IMR-90 (cell line): Measurements from ENCODE around the gene OR10A7. TPM values are rescaled to one million over a fixed set of nuclear protein-coding genes. Genes with fewer than 3 reads are reported as not detected.
"Not testable (repeated sequence)": the region's sequence is repeated elsewhere in the genome, so short reads cannot be mapped to it uniquely, and the experiment has no call there.

Experiments used
- ATAC-seq: fragments of 200-7000 bp; cut with Tn5 transposase; 2 replicates; pipeline ENCODE4 v1.9.1; 2020; ENCODE audit warnings: low read depth, mild to moderate bottlenecking, moderate library complexity
- BruUV-seq: library from RNA; stranded (reverse); fragments of 400-500 nt; replicated peaks from 2 replicates; lab custom pipeline; 2021; lab: Mats Ljungman, UMichigan
- CTCF ChIA-PET: fragments of 300-600 bp; formaldehyde crosslinking; extraction: SDS; loops from one replicate; lab custom pipeline; 2021; ENCODE audit warnings: antibody characterized with exemption; lab: Yijun Ruan, JAX
- POLR2A ChIA-PET: fragments of 300-600 bp; sonication (Branson Sonifier 250); formaldehyde crosslinking; loops from one replicate; lab custom pipeline; 2022; ENCODE audit warnings: antibody characterized with exemption; ENCODE audit not compliant: unreplicated experiment; lab: Charles Lee
- DNase-seq: peaks from one replicate; pipeline ENCODE4 v3.0.0; 2013
- H2AFZ ChIP-seq: replicated peaks from 2 replicates; pipeline ENCODE3; 2013; ENCODE audit warnings: low read length, mild to moderate bottlenecking; ENCODE audit not compliant: poor library complexity
- H2AK5ac ChIP-seq: 2 replicates; pipeline ENCODE4 v1.6.1; 2013; ENCODE audit warnings: low read depth, low read length, inconsistent platforms
- H2AK9ac ChIP-seq: replicated peaks from 2 replicates; pipeline ENCODE3; 2013; ENCODE audit warnings: mild to moderate bottlenecking, low read depth, low read length, moderate library complexity; ENCODE audit not compliant: poor library complexity
- H2BK120ac ChIP-seq: 2 replicates; pipeline ENCODE4 v1.6.1; 2013; ENCODE audit warnings: low read depth, low read length, inconsistent platforms
- H2BK15ac ChIP-seq: 3 replicates; pipeline ENCODE4 v1.6.1; 2013; ENCODE audit warnings: low read depth, low read length, inconsistent platforms
- H2BK20ac ChIP-seq: 2 replicates; pipeline ENCODE4 v1.6.1; 2013; ENCODE audit warnings: low read depth, mild to moderate bottlenecking, inconsistent platforms, low read length, moderate library complexity
- H2BK5ac ChIP-seq: 2 replicates; pipeline ENCODE4 v1.6.1; 2013; ENCODE audit warnings: mild to moderate bottlenecking, low read depth, low read length, inconsistent platforms; ENCODE audit not compliant: poor library complexity, severe bottlenecking
- H3K14ac ChIP-seq: replicated peaks from 2 replicates; pipeline ENCODE4 v1.6.1; 2013; ENCODE audit warnings: low read depth, low read length, inconsistent platforms
- H3K18ac ChIP-seq: 2 replicates; pipeline ENCODE4 v1.6.1; 2013; ENCODE audit warnings: low read depth, low read length, control low read depth
- H3K23ac ChIP-seq: 2 replicates; pipeline ENCODE4 v1.6.1; 2013; ENCODE audit warnings: low read depth, low read length, inconsistent platforms
- H3K27ac ChIP-seq: 2 replicates; pipeline ENCODE4 v1.5.1; 2013; ENCODE audit warnings: mild to moderate bottlenecking, control low read depth, low read length; ENCODE audit not compliant: insufficient read depth
- H3K27me3 ChIP-seq: 2 replicates; pipeline ENCODE4 v1.6.1; 2013; ENCODE audit warnings: low read length; ENCODE audit not compliant: control insufficient read depth, insufficient read depth
- H3K36me3 ChIP-seq: 2 replicates; pipeline ENCODE4 v1.6.1; 2013; ENCODE audit warnings: low read length, mixed read lengths; ENCODE audit not compliant: control insufficient read depth, insufficient read depth
- H3K4ac ChIP-seq: 2 replicates; pipeline ENCODE4 v1.6.1; 2013; ENCODE audit warnings: low read depth, low read length, inconsistent platforms
- H3K4me1 ChIP-seq: 2 replicates; pipeline ENCODE4 v1.6.1; 2013; ENCODE audit warnings: low read length, mixed read lengths; ENCODE audit not compliant: control insufficient read depth, insufficient read depth
- H3K4me2 ChIP-seq: 2 replicates; pipeline ENCODE4 v1.6.1; 2013; ENCODE audit warnings: low read depth, mild to moderate bottlenecking, control low read depth, low read length, moderate library complexity
- H3K4me3 ChIP-seq: 2 replicates; pipeline ENCODE4 v1.5.1; 2013; ENCODE audit warnings: low read depth, mild to moderate bottlenecking, control low read depth, low read length, moderate library complexity; ENCODE audit not compliant: insufficient read depth
- H3K56ac ChIP-seq: 2 replicates; pipeline ENCODE4 v1.6.1; 2013; ENCODE audit warnings: low read length, inconsistent platforms; ENCODE audit not compliant: insufficient read depth; ENCODE audit errors: extremely low read depth
- H3K79me1 ChIP-seq, 2 experiments: 2 replicates each; pipeline ENCODE4 v1.6.1; 2013; ENCODE audit warnings: low read length in 2 of 2, inconsistent platforms in 1 of 2, low read depth in 1 of 2
- H3K9ac ChIP-seq: 2 replicates; pipeline ENCODE4 v1.6.1; 2013; ENCODE audit warnings: low read depth, low read length, control low read depth
- H3K9me1 ChIP-seq: 2 replicates; pipeline ENCODE4 v1.6.1; 2013; ENCODE audit warnings: low read length, inconsistent platforms; ENCODE audit not compliant: insufficient read depth
- H3K9me3 ChIP-seq: 2 replicates; pipeline ENCODE4 v1.6.1; 2013; ENCODE audit warnings: low read length; ENCODE audit not compliant: control insufficient read depth, insufficient read depth
- H4K20me1 ChIP-seq: 2 replicates; pipeline ENCODE4 v1.6.1; 2013; ENCODE audit warnings: low read length, inconsistent platforms; ENCODE audit not compliant: insufficient read depth
- H4K5ac ChIP-seq: 2 replicates; pipeline ENCODE4 v1.6.1; 2013; ENCODE audit warnings: mild to moderate bottlenecking, low read depth, low read length, control low read depth
- H4K8ac ChIP-seq, 2 experiments: 2 replicates each; pipeline ENCODE4 v1.6.1; 2013; ENCODE audit warnings: low read depth in 2 of 2, low read length in 2 of 2, control low read depth in 1 of 2, inconsistent platforms in 1 of 2
- H4K91ac ChIP-seq: 2 replicates; pipeline ENCODE4 v1.6.1; 2013; ENCODE audit warnings: low read depth, low read length, inconsistent platforms; ENCODE audit not compliant: insufficient read depth
- CHD1 ChIP-seq: IDR thresholded peaks from 2 replicates; pipeline ENCODE4 v1.6.1; 2012; ENCODE audit warnings: low read depth, low read length, improper control_type of control experiment
- MAFK ChIP-seq: IDR thresholded peaks from 2 replicates; pipeline ENCODE4 v1.6.1; 2012; ENCODE audit warnings: low read depth, low read length, improper control_type of control experiment
- MXI1 ChIP-seq: IDR thresholded peaks from 2 replicates; pipeline ENCODE4 v1.6.1; 2012; ENCODE audit warnings: low read depth, mild to moderate bottlenecking, low read length, moderate library complexity, borderline replicate concordance
- WGBS, 2 experiments: methylation state at CpG; one replicate each; pipeline versions ENCODE4 v1.1.5 to v1.1.7; 2013; ENCODE audit warnings: missing lambda C conversion rate in 2 of 2; ENCODE audit not compliant: insufficient read length in 1 of 2; ENCODE audit errors: extremely low coverage in 2 of 2; 5-methylcytosine and 5-hydroxymethylcytosine counted together
- dilution Hi-C: fragments of 300-500 bp; cut with HindIII; formaldehyde crosslinking; loops from one replicate; pipeline ENCODE4 v1.14.3; 2018; ENCODE audit warnings: low sequenced_read_pairs; ENCODE audit not compliant: unreplicated experiment
- in situ Hi-C: fragments of 300-500 bp; cut with MboI; formaldehyde crosslinking; loops from 3 replicates; pipeline ENCODE4 v1.14.3; 2019; ENCODE audit warnings: low sequenced_read_pairs, inconsistent platforms, mixed read lengths
- intact Hi-C: fragments of 100-400 bp; cut with micrococcal nuclease; formaldehyde crosslinking; loops from 2 replicates; pipeline ENCODE4 v1.10.0; 2022
- polyA plus RNA-seq, 3 experiments: library from polyadenylated mRNA; depleted of rRNA; stranded (reverse); fragments of >200 nt; gene quantifications; 2 replicates each; pipeline ENCODE4 v1.2.3, GENCODE V29; 2012; ENCODE audit warnings: low replicate concordance in 1 of 3
- total RNA-seq: library from RNA; depleted of rRNA; stranded (reverse); fragments of >200 nt; gene quantifications from 2 replicates; pipeline ENCODE4 v1.2.3, GENCODE V29; 2012

The OR10A7 gene
- total and polyA plus RNA-seq, 2 of the 4 experiments (the other 2 are of a cell fraction), result not detected

DNA sequence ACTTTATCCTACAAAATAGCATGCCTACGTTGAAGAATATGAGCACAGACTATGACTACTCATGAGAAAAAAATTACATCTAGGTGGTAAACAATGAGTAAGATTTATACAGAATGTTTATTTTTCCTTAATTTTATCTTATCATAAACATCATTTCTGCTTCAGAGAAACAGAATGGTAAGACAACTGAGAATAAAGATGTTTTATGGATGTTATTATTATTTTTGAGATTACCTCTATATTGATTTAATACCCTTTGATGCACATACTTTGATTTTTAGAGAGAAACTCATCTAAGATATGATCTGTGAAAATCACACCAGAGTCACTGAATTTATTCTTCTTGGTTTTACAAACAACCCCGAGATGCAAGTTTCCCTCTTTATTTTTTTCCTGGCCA is at the start of gene OR10A7 (continued):
- no peak for TF ChIP-seq MXI1

DNA sequence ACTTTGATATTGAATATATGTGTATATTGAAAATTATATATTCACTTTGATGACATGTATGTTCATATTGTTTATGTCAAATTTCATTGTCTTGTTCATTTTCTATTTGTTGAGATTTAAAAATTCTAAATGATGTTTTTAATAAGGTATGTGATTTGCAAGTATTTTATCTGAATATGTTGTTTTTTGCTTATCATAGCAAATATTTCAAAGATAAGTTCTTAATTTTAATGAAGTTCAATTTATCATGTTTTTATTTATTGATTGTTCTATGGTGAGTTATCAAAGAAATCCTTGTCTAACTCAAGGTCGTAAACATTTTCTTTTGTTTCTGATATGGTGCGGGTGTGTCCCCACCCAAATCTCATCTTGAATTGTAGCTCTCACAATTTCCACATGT is 49.4 kb upstream of the OR10A7 start:
- H2BK15ac ChIP-seq, result no peak overlapping the region
- no peak overlapping the region for H4K8ac ChIP-seq
- intact Hi-C loops, result no loop called here
- no peaks in the 10 kb centered on the region for H3K9me1 ChIP-seq
- H3K23ac ChIP-seq, result no peak overlapping the region
- no peak overlapping the region for H2BK20ac ChIP-seq
- POLR2A ChIA-PET, result no interaction called here
- no peak overlapping the region for H3K14ac ChIP-seq
- H3K4me1 ChIP-seq, result no peaks in the 10 kb centered on the region
- H3K36me3 ChIP-seq, result no peaks in the 10 kb centered on the region
- no peak overlapping the region for H3K4me2 ChIP-seq
- no peak for ATAC-seq
- H2BK5ac ChIP-seq, result no peak overlapping the region
- no peaks in the 10 kb centered on the region for H3K79me1 ChIP-seq
- no peaks in the 10 kb centered on the region for H3K27me3 ChIP-seq
- DNase-seq, result no peak
- in situ Hi-C loops, result no loop called here
- no peak overlapping the region for H4K5ac ChIP-seq
- BruUV-seq, result no TSS peak
- H2AK9ac ChIP-seq, result no peak overlapping the region
- no peak overlapping the region for H3K18ac ChIP-seq
- no peak overlapping the region for H3K27ac ChIP-seq
- no peak overlapping the region for H3K9ac ChIP-seq
- no peaks in the 10 kb centered on the region for H4K20me1 ChIP-seq
- peak; percentile 56 for TF ChIP-seq MAFK
- no peak for TF ChIP-seq CHD1
- H4K91ac ChIP-seq, result no peak overlapping the region
- no peak overlapping the region for H3K4ac ChIP-seq
- no peak overlapping the region for H2AK5ac ChIP-seq
- CTCF ChIA-PET, result no interaction called here
- no peaks in the 10 kb centered on the region for H3K9me3 ChIP-seq
- no peak overlapping the region for H2BK120ac ChIP-seq
- no peak overlapping the region for H3K4me3 ChIP-seq
- H3K56ac ChIP-seq, result no peak overlapping the region
- WGBS, 2 experiments, result no CpG with 5 or more reads among the region's 2 CpGs
- H2AFZ ChIP-seq, result no peak overlapping the region
- dilution Hi-C loops, result no loop called here

GRCh38 chr12:55171846-55172245 is 49.0 kb upstream of the OR10A7 start:
- H3K23ac ChIP-seq, H3K4me1 ChIP-seq, H2BK20ac ChIP-seq, intact Hi-C loops, POLR2A ChIA-PET, H3K27ac ChIP-seq, H3K4me3 ChIP-seq, DNase-seq, H2AK9ac ChIP-seq, H3K27me3 ChIP-seq, H4K5ac ChIP-seq, dilution Hi-C loops, CTCF ChIA-PET, H2BK120ac ChIP-seq, H3K56ac ChIP-seq, H3K36me3 ChIP-seq, H4K20me1 ChIP-seq, H3K9me3 ChIP-seq, H3K4me2 ChIP-seq, H3K14ac ChIP-seq, H3K9ac ChIP-seq, in situ Hi-C loops, ATAC-seq, H4K91ac ChIP-seq, H3K18ac ChIP-seq, H3K79me1 ChIP-seq, H4K8ac ChIP-seq, BruUV-seq, H3K4ac ChIP-seq, H2AK5ac ChIP-seq, H2AFZ ChIP-seq, H3K9me1 ChIP-seq, H2BK5ac ChIP-seq, H2BK15ac ChIP-seq: not testable (repeated sequence)
- no CpG with 5 or more reads among the region's 2 CpGs for WGBS, 2 experiments
